Stimulated activated CD8-positive, alpha-beta memory T cell treated with anti-CD3 and anti-CD28 coated beads, Interleukin-7, amount 100 ng/mL, for 24 hours (primary cell): ENCODE data around the gene ZDHHC13.

Experiments
- DNase-seq: peaks from one replicate; pipeline ENCODE4 v3.0.0-alpha.2; 2020; ENCODE audit warnings: low read depth

The ZDHHC13 gene, protein sequence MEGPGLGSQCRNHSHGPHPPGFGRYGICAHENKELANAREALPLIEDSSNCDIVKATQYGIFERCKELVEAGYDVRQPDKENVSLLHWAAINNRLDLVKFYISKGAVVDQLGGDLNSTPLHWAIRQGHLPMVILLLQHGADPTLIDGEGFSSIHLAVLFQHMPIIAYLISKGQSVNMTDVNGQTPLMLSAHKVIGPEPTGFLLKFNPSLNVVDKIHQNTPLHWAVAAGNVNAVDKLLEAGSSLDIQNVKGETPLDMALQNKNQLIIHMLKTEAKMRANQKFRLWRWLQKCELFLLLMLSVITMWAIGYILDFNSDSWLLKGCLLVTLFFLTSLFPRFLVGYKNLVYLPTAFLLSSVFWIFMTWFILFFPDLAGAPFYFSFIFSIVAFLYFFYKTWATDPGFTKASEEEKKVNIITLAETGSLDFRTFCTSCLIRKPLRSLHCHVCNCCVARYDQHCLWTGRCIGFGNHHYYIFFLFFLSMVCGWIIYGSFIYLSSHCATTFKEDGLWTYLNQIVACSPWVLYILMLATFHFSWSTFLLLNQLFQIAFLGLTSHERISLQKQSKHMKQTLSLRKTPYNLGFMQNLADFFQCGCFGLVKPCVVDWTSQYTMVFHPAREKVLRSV

DNA sequence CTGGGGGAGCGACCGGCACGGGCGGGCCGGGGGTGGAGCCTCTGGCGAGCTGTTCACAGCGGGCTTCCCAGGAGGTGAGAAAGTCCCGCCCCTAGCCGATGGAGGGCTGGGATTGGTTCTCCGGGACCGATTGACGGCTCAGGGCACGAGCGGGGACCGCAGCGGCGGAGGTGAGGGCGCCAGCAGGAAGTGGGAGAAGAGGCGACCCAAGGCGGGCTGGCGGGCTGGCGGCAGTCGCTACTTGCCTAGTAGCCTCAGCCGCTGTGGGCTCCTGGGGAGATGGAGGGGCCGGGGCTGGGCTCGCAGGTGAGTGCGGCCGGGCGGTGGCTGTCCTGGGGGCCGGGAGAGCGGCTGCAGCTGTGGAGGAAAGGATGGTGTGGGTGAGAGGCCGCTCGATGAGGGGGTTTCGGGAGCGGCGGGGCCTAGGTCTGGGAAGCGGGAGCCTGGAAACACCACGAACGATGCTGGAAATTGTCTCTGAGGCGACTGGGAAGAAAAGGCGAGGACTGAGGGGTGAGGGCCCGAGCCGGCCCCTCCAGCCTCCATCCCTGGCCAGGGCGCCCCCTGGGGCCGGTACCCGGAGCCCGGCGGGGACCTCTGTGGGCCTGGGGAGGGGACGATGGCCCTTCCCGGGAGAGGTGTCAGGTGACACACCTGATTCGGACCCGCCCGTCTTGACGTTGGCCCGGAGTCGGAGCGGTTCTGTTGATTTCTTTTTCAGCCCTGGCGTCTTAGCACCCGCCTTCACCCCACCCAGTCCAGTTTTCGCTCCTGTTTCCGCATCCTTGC is at the start of gene ZDHHC13:
Gene ZDHHC13 (plus strand): TSS at position 198 of the 789 bp plus-strand sequence. CDS start 82 bp downstream, at position 280.
- DNase-seq = peak; percentile 96

DNA sequence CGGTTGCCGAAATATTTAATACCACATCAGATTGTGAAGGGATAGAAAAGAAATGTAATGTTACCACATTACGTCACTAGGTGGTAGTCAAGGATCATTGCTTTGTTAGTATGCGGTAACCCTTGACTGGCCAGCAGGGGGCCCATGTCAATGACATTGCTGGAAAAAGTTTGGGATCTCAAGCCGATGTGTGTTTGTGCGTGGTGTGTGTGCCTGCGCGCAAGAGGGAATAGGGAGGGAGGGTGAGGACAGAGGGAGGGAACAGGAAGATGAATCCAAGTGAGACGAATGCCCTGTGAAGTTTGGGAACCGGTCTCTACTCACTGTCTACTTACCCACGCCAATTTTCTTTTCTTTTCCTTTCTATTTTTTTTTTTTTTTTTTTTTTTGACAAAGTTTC is 45.7 kb upstream of the ZDHHC13 start:
- peak; percentile 26 for DNase-seq

DNA sequence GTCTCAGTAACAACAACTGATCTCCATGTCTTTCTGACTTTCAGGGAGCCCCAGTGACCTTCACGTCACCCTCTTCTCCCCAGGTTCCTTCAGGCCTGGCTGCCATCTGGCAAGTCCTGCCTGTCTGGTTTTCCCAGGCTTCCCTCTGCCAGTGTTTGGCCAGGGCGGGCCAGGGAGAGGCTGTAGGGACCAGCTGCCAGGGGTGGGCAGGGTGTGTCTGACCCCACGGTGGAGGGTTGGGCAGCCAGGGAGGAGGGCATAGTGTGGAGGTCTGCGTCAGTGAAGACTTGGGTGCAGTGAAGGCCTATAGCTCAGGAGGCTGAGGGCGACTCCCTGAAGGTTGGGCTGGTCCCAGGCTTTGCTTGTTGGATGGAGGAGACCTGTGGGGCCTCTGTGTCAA is 44.5 kb upstream of the ZDHHC13 start:
- no peak for DNase-seq

DNA sequence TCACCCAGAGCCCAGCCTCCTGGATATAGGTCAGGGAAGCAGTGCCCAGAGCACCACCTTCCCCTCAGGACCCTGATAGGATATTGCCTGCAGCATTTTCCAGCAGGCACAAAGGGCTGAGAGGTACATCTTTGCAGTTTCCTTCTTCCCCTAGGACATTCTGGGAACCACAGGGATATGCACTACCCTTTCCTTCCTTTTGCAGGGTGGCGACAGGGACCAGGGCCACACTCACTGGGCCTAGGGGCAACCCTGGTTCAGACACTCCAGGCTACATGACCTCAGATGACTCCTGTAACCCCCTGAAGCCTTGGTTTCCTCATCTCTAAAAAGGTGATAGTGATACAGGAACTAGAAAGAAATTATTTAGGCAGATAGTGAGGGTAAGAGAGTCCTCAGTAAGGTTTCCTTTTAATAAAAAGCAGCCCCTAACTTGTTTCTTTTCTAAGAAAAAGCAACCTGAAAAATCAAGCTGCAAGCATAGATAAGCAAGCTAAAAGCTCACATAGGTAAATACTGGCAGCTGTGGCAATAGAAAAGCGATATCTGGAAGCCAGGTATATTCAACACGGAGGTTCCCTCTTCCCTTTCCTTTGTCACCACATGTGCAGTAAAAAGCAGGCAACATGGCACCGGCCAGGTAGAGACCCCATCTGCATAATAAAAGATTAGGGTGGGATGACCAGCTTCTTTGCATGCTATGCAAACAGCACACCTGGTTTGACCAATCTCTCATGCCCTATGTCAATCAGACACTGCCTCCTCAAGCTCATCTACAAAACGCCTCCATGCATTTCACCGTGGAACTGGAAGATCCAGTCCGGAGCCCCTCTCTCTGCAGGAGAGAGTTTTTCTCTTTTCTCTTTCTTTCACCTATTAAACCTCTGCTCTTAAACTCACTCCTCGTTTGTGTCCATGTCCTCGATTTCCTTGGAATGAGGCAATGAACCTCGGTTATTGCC is 43.2 kb upstream of the ZDHHC13 start:
- DNase-seq = no peak

DNA sequence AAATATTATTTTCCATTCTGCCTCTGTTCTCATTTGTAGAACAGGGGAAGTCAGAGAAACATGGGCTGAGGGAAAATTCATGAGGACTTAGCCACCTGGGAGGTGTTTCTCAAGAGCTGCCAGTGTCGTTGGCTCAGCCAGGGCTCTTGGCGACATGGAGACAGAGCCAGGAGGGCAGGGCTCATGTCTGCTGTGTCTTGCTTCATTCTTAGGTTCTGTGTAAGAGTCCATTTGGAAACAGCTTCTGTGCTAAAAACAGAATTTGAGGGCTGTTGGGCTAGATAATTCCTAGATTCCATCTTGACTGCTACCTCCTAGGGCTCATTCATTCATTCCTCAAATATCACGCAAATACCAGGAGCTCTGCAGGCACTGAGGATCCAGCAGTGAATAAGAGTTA is 41.3 kb upstream of the ZDHHC13 start:
- no peak for DNase-seq

DNA sequence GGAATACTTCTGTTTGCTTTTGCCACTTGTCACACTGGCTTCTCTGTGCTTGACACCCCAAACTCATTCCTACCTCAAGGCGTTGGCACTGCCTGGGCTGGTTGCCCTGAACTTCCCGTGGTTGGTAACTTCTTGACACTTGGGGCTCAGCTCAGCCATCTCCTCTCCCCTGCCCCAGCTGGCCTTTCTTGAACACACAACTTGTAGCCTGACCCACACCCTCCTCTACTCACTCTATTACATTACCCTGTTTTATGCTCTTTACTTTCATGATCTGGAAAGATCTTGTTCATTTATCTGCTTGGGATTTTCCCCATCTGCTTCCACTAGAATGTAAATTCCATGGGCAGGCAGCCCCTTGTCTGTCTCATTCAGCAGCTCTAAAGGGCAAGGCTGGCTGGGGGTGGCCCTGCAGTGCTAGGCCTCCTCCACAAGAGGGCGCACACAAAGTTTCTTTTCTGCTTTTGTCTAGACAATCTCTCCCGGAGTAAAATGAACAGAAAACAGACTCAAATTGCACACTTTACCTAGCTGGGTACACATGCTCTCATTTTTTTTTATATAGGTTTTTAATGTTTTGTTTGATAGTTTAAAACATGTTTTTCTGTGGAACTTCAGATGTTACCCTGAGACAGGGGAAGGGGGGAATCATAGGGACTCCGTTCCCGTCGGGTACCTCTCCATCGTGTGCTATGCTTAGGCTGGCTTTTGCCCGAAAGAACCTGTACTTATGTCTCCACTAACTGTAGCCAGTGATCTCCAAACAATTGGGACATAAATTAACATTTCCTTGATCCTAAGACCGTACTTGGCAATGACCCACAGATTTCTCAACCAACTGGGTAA is 40.0 kb upstream of the ZDHHC13 start:
- peak; percentile 32 for DNase-seq

DNA sequence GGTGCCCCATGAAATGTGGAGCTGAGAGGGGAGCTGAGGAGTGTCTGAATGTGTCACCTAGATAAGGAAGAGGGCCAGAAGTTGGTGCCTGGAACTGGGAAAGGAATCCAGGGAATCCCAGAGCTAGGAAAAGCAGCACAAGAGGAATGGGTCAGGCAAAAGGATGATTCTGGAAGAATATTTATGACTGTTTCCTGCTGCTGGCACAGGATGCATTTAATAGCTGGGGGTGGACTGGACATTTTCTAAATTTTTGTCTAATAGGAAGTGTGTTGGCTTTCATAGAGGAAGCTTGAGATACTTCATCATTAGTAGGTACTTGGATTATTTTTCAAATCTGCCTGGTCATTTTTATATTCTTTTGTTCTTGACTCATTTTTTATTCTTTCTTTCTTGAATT is 39.0 kb upstream of the ZDHHC13 start:
- no peak for DNase-seq

DNA sequence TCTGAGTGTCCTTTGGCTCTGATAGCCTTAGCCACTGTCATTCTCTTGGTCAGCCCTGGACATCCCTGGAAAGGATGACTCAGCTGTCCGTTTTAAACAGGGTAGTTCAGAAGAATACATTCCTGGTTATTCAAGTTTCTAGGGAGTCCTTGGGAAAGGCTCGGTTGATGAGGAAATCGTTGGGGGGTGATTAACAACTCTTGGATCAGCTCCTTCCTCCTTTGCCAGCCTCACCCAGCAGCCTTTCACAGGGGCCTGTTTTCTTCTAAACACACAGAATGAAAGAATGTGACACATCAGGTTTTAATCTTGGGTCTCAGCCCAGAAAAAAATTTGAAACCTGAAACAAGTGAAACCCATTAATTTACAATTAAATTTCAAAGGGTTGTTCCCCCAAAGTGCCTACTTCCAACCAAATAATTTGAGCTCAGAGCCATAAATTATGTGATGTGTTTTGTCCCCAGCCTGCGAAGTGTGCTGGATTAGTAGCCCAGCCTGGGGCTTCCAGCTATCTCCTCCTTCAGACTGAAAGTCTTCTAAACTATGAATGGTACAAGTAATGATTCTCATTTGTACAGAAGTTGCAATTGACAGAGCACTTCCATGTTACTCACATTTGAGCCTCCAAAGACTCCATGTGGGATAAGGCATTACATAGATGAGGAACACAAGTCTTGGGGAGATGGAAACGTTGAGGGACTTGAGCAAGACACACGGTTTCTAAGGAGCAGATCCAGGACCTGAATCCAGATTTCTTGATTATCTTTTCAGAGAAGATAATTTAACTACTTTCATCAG is 37.1 kb upstream of the ZDHHC13 start:
- no peak for DNase-seq

DNA sequence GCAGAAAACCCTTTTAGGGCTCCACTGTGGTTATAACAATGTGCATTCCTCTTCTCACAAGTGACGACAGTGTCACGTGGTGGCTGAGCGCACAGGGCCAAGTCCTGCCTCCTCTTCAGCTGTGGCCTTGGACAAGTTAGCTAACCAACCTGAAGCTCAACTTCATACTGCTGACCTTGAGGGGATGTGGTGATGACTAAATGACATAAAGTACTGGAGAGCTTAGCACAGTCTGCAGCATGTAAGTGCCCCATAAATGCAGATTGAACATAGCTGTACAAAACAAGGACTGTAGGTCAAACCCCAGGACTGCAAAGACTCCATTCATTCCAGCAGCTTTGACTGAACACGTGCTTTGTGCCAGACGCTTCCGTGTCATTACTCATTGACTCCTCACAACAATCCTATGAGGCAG is 36.4 kb upstream of the ZDHHC13 start:
- DNase-seq = no peak

DNA sequence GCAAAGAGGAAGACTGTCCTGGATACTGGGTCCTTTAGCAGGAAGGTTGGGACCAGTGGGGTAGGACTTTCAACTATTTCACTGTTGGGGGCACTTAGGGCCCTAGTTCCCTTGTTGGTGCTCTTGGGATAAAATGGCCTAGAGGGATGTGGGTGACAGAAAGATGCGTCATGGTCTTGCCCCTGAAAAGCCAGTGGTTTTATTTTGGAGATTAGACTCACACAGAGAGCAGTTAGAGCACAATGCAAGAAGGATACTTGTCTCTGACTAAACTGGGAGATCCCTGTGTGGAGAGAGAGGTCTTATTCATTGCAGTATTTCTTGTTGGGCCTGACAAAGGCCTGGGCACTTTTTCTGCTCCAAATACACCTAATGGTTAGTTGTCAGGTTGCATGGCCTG is 33.8 kb upstream of the ZDHHC13 start:
- no peak for DNase-seq

DNA sequence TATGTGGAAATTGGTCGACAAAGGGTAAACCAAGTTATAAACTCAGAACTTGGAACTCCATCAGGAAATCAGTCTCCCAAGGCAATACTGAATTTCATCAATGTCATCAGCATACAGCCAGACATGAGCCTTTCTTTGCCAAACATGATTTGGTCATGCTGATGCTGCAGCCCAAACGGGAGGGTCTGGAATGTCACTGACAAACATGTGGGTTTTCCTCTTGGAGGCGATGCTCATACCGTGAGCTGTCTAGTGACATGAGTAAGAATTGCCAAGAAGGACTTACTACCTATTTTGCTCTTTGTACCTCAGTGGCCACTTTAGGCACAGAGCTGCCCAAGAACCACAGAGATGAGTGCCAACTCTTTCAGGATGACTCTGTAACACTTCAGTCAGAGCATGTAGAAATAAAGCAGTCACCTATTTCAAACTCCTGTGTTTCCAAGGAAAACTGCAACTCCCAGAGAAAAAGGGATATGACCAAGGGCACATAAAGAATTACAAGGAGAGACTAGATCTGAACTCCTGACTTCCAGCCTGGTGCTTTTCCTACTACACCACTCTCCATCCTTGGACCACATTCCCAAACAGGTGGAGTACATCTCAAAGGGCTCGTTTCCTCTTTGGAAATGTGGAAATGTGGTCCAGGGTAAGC is 32.2 kb upstream of the ZDHHC13 start:
- DNase-seq = no peak

DNA sequence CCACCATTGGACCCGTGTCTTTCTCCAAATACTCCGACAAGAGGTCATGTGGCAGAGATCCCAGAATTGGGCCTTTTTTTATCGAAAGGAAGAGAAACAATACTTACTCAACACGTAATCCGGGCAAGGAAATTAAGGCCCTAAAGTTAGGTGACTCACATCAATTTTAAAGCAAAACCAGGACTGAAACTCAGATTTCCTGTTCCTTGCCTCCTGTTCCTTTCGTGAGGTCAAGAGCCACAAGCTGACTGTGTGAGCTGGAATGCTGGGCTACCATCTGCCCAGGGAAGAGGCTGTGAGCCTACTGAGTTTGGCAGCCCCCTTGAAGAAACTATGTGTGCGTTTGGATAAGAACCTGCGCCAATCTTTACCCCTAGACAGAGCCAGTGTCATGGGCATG is 29.3 kb upstream of the ZDHHC13 start:
- DNase-seq = no peak

DNA sequence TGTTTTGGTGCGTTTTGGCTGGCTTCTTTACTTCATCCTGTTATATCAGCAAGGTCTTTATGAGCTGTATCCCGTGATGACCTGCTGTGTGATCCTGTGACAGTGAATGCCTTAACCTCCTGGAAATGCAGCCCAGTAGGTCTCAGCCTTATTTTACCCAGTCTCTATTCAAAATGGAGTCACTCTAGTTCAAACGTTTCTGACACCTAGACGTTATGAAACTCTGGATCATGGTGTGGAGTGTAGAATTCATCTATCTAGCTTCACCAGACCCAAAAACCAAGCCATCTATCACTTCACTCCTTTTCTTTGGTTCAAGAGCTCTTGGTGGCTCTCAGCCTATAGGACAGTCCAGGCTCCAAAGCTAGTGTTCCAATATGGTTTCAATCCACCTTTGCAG is 28.2 kb upstream of the ZDHHC13 start:
- DNase-seq = no peak

DNA sequence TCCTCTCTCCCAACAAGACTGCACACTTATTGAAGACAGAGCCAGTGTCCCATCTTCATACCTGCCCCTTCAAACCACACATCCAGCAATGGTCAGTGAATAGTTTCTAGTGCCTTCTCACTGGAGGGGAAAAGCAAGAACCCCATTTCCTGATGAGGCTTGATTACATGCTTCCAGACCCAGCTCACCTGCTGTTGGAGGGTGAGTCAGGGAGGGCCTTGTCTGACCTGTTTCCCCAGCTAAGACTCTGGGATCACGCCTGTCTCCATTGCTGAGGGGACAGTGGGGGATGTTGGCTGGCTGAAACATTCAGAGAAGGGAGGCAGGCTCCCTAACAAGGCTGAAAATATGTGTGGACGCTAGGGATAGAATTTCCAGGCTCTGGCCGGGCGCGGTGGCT is 27.5 kb upstream of the ZDHHC13 start:
- no peak for DNase-seq

DNA sequence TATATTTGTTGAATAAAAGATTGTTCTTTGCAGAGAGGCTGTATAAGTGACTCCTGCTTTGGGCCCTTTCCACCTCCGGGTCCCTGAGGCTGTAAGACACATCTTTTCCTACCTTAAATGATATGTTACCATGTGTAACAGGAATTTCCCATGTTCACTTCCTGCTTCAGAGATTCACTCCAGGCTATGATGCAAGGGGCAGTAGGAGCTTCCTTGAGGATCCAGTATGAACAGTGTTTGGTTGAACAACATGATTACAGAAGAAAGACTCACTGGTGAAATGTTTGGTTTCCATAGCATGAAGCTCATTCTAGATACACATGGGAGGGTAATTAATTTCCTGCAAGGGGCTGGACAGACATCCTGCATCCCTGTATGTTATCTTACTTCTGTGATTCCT is 25.6 kb upstream of the ZDHHC13 start:
- no peak for DNase-seq

DNA sequence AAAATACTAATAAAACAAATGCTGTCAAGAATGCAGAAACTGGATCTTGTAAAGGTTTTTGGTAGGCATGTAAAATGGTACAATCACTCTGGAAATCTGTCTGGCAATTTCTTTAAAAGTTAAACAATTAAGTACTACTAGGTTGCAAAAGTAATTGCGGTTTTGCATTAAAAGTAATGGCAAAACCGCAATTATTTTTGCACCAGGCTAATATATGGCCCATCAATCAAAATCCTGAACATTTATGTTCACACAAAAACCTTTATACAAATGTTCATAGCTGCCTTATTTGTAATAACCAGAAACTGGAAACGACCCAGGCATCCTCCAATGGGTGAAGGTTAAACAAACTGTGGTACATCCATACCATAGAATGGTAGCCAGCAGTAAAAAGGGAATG is 24.6 kb upstream of the ZDHHC13 start:
- DNase-seq = no peak

DNA sequence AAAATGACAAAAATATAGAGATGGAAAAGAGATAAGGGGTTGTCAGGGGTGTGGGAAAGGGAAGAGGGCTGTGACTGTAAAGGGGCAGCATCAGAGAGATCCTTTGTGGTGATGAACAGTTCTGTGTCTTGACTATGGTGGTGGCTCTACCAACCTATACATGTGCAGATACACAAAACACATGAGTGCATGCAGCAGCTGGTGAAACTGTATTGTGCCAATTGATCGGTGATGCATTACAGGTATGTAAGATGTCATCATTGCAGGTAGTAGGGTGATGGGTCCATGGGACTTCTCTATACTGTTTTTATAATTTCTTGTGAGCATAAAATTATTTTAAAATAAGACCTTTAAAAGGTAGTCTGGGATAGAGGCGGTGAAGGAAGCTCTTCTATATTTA is 24.1 kb upstream of the ZDHHC13 start:
- no peak for DNase-seq

DNA sequence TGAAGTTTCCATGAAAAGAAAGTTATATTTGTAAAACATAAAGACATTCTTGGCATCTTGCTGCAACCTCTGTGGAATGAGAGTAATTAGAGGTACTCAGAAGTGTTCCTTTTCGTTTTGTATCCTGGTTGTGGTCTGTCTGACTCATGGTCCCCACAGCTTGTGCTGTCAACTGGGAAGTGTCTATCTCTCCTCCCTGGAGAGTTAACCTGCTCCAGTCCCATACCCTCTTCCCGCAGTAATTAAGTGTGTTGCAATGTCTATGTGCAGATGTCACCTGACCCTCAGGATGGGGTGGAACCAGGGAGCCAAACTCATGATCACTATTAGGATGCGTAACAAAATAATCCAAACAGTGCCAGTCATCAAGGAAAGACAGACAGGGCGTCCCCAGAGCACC is 23.0 kb upstream of the ZDHHC13 start:
- no peak for DNase-seq

DNA sequence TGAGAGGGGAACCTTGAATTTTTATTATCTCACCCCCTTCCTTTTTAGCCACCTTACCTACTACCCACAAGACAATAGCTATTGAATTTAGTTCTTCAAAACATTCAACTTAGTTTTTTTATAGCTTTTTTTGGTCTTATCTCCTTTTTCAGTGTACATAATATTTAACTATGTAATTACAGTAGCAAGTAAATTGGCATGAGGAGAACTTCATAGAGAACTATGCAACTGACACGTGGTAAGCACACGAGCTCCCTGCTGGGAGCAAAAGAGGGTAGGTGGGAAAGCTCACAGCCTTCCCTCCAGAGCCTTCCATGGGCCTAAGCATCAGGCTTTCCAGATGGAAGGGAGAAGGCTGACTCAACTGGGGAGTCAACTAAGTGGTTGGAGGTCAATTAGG is 22.1 kb upstream of the ZDHHC13 start:
- DNase-seq = no peak

DNA sequence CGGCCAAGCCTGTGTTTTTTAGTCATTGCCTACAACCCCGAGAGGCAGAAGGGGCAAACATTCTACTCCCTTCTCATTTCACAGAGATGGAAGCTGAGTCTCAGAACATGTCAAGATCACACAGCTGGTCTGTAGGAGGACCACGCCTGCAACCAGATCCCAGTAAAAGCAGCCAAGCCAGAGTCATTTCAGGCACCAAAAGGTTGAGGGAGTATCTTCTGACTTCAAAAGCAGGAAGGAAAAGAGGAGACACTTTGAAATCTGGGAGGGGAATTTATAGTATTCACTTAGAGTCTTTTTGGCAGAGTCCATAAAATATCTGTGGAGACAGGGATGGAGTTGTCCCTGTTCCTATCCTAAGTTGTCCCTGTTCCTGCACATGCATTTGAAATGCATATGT is 17.9 kb upstream of the ZDHHC13 start:
- no peak for DNase-seq
